ENCODE measurements around the gene NKX6-2.
"Not testable (repeated sequence)": the region's sequence is repeated elsewhere in the genome, so short reads cannot be mapped to it uniquely, and the experiment has no call there.

Gene NKX6-2

GRCh38 chr10:132752378-132752777 is 33.6 kb downstream of the NKX6-2 start:
- no peak for DNase-seq

GRCh38 chr10:132750936-132751335 is 35.0 kb downstream of the NKX6-2 start:
- DNase-seq, result no peak

GRCh38 chr10:132749371-132749795 is 36.6 kb downstream of the NKX6-2 start:
- DNase-seq, result no peak

- DNase-seq, result no peak
Measured at GRCh38 chr10:132748545-132749370, 37.2 kb downstream of the NKX6-2 start.

- DNase-seq, result no peak
Measured at GRCh38 chr10:132748135-132748534, 37.8 kb downstream of the NKX6-2 start.

GRCh38 chr10:132746801-132747625 is 38.9 kb downstream of the NKX6-2 start:
- DNase-seq, result no peak

GRCh38 chr10:132746386-132746785 is 39.6 kb downstream of the NKX6-2 start:
- no peak for DNase-seq

- DNase-seq, result no peak
Measured at GRCh38 chr10:132745971-132746370, 40.0 kb downstream of the NKX6-2 start.

- DNase-seq, result no peak
Measured at GRCh38 chr10:132745511-132745910, 40.4 kb downstream of the NKX6-2 start.

- no peak for DNase-seq
Measured at GRCh38 chr10:132744839-132745238, 41.1 kb downstream of the NKX6-2 start.

GRCh38 chr10:132743925-132744490 is 41.9 kb downstream of the NKX6-2 start:
- DNase-seq, result no peak

GRCh38 chr10:132743196-132743924 is 42.6 kb downstream of the NKX6-2 start:
- DNase-seq, result not testable (repeated sequence)

GRCh38 chr10:132742837-132743194 is 43.1 kb downstream of the NKX6-2 start:
- DNase-seq, result no peak

- no peak for DNase-seq
Measured at GRCh38 chr10:132742167-132742836, 43.6 kb downstream of the NKX6-2 start.

GRCh38 chr10:132740588-132740987 is 45.4 kb downstream of the NKX6-2 start:
- no peak for DNase-seq

GRCh38 chr10:132739225-132739613 is 46.7 kb downstream of the NKX6-2 start:
- no peak for DNase-seq

- DNase-seq, result no peak
Measured at GRCh38 chr10:132738454-132739224, 47.3 kb downstream of the NKX6-2 start.

GRCh38 chr10:132737390-132738048 is 48.4 kb downstream of the NKX6-2 start:
- DNase-seq, result no peak

GRCh38 chr10:132735923-132736391 is 50.0 kb downstream of the NKX6-2 start:
- no peak for DNase-seq

- DNase-seq, result no peak
Measured at GRCh38 chr10:132735341-132735775, 50.6 kb downstream of the NKX6-2 start.

- no peak for DNase-seq
Measured at GRCh38 chr10:132733926-132734325, 52.0 kb downstream of the NKX6-2 start.

Measured in NCI-H2227 treated with DMSO at 0.1 percent for 48 hours (cell line).